Naive thymus-derived CD4-positive, alpha-beta T cell (primary cell): ENCODE results near the gene AKT3. TPM values are rescaled to one million over a fixed set of nuclear protein-coding genes. Genes with fewer than 3 reads are reported as not detected.

Experiments used
- ATAC-seq: fragments of 150-1000 bp; cut with Tn5 transposase; 2 replicates; pipeline ENCODE4 v1.10.0; 2021; ENCODE audit warnings: mild to moderate bottlenecking, moderate library complexity
- CTCF ChIA-PET: fragments of 350-600 bp; sonication (Branson Sonifier 250); formaldehyde crosslinking; loops from one replicate; lab custom pipeline; 2021; ENCODE audit warnings: antibody characterized with exemption; lab: Charles Lee
- POLR2A ChIA-PET: fragments of 350-600 bp; sonication (Branson Sonifier 250); formaldehyde crosslinking; loops from one replicate; lab custom pipeline; 2021; ENCODE audit warnings: antibody characterized with exemption, inconsistent platforms; lab: Charles Lee
- DNase-seq, 9 donors: peaks; one replicate each; pipeline versions ENCODE4 v3.0.0 to v3.0.0-alpha.2; 2020 to 2022; ENCODE audit warnings: mixed read lengths in 1 of 9
- H3K27ac ChIP-seq: one replicate; pipeline ENCODE4 v1.7.0; 2013; ENCODE audit warnings: mild to moderate bottlenecking, low read depth, low read length, moderate library complexity
- H3K27me3 ChIP-seq, 2 donors: one replicate each; pipeline ENCODE4 v1.7.0; 2013; ENCODE audit warnings: low read length in 2 of 2, mild to moderate bottlenecking in 2 of 2, moderate library complexity in 2 of 2; ENCODE audit not compliant: control insufficient read depth in 2 of 2, insufficient read depth in 2 of 2
- H3K36me3 ChIP-seq, 3 experiments: 1 replicate in 2 of 3; 2 replicates in 1 of 3; pipeline ENCODE4 v1.7.0; 2013; ENCODE audit warnings: low read length in 3 of 3, mild to moderate bottlenecking in 3 of 3, moderate library complexity in 1 of 3; ENCODE audit not compliant: insufficient read depth in 3 of 3, control insufficient read depth in 2 of 3
- H3K4me1 ChIP-seq, 2 donors: one replicate each; pipeline ENCODE4 v1.7.0; 2013; ENCODE audit warnings: low read length in 2 of 2, mild to moderate bottlenecking in 2 of 2, moderate library complexity in 1 of 2; ENCODE audit not compliant: control insufficient read depth in 2 of 2, insufficient read depth in 2 of 2
- H3K4me3 ChIP-seq: 2 replicates; pipeline ENCODE4 v1.7.0; 2013; ENCODE audit warnings: mild to moderate bottlenecking, low read length
- H3K9me3 ChIP-seq, 3 experiments: 1 replicate in 2 of 3; 2 replicates in 1 of 3; pipeline ENCODE4 v1.7.0; 2013; ENCODE audit warnings: low read length in 3 of 3; ENCODE audit not compliant: control insufficient read depth in 2 of 3
- H3K27ac Mint-ChIP-seq, 9 donors: one replicate each; pipeline ENCODE4 v1.8.0; 2020 to 2022; ENCODE audit warnings: mixed read lengths in 9 of 9, mild to moderate bottlenecking in 8 of 9, moderate library complexity in 5 of 9, inconsistent platforms in 2 of 9
- H3K27me3 Mint-ChIP-seq, 5 donors: one replicate each; pipeline ENCODE4 v1.8.0; 2021 to 2022; ENCODE audit warnings: mixed read lengths in 5 of 5, mild to moderate bottlenecking in 1 of 5
- H3K36me3 Mint-ChIP-seq, 5 donors: one replicate each; pipeline ENCODE4 v1.8.0; 2020 to 2022; ENCODE audit warnings: mixed read lengths in 5 of 5, mild to moderate bottlenecking in 3 of 5, inconsistent platforms in 1 of 5
- H3K4me1 Mint-ChIP-seq, 7 donors: one replicate each; pipeline ENCODE4 v1.8.0; 2020 to 2022; ENCODE audit warnings: mixed read lengths in 7 of 7, mild to moderate bottlenecking in 3 of 7, inconsistent platforms in 1 of 7
- H3K4me3 Mint-ChIP-seq, 10 donors: one replicate each; pipeline ENCODE4 v1.8.0; 2020 to 2022; ENCODE audit warnings: mild to moderate bottlenecking in 10 of 10, mixed read lengths in 10 of 10, moderate library complexity in 6 of 10, inconsistent platforms in 2 of 10
- H3K9me3 Mint-ChIP-seq, 11 donors: one replicate each; pipeline ENCODE4 v1.8.0; 2020 to 2022; ENCODE audit warnings: mixed read lengths in 11 of 11, mild to moderate bottlenecking in 4 of 11, inconsistent platforms in 1 of 11, moderate library complexity in 1 of 11
- intact Hi-C, 2 donors: fragments of 100-400 bp; cut with micrococcal nuclease; formaldehyde crosslinking; loops; one replicate each; pipeline ENCODE4 v1.15.1; 2023
- polyA plus RNA-seq, 2 donors: library from polyadenylated mRNA; unstranded; fragments of 300-500 nt; fragmentation: Illumina TruSeq; gene quantifications; one replicate each; pipeline ENCODE4 v1.2.3, GENCODE V29; 2021
- total RNA-seq, 6 experiments: library from RNA in 5 of 6; stranded (reverse) in 5 of 6; gene quantifications; 1 replicate in 5 of 6; 2 replicates in 1 of 6; pipeline ENCODE4 v1.2.3 and lab custom pipeline; 2021 to 2026

AKT3 gene
- total and polyA plus RNA-seq, 7 experiments from 2014 or later = 1.6 to 123 (median 69.4) TPM

DNA sequence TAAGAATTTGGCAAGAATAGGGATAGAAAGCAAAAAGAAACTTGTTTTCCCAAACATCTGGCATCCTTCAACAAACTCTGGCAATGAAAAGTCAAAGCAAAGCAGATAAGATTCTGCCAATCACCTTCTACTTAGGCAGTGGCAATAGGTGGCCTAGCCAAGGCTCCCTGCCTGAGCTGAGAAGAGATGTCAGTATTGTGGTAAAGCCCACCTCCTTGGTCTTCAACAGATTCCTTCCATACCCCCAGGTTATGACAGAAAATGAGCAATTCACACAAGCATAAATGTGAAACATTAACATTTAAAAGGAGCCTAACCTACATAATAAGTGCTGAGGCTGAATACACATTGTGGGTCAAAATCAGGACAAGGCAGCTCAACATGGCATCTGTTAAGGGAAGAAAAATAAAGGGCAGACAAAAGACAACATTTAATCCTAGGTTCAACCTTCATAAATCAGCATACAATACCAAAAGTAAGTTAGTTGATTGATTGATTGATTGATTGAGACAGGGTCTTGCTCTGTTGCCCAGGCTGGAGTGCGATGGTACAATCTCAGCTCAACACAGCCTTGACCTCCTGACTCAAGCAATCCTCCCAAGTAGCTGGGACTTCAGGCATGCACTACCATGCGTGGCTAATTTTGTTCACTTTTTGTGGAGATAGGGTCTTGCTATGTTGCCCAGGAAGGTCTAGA, 123.1 kb downstream of the AKT3 start:
- Histone ChIP-seq H3K36me3 (no peaks in the 10 kb centered on the region), H3K27ac (no peak overlapping the region), H3K27me3 (no peaks in the 10 kb centered on the region), H3K4me1 (no peaks in the 10 kb centered on the region), H3K4me3 (no peak overlapping the region), H3K9me3 (no peaks in the 10 kb centered on the region)
- DNase-seq = no peak
- Mint-ChIP-seq H3K27me3 (no peaks in the 10 kb centered on the region), H3K4me1 (peaks cover 3 to 75% (median 60%) of the 10 kb centered on the region in 7 donors), H3K4me3 (no peak overlapping the region), H3K36me3 (peaks cover 0 to 36% (median 19%) of the 10 kb centered on the region in 5 donors), H3K9me3 (peaks cover 0 to 6% (median 0%) of the 10 kb centered on the region in 11 donors), H3K27ac (no peak overlapping the region)
- POLR2A ChIA-PET = interaction anchor here (0.6 kb wide), 1 partner anchor 1770 kb away, joined by 3 read pairs; no protein-coding TSS in a partner anchor
- intact Hi-C loops = no loop called here
- ATAC-seq = no peak
- CTCF ChIA-PET = interaction anchor here (1.3 kb wide), 1 partner anchor 10 kb away, joined by 4 read pairs; no protein-coding TSS in a partner anchor

DNA sequence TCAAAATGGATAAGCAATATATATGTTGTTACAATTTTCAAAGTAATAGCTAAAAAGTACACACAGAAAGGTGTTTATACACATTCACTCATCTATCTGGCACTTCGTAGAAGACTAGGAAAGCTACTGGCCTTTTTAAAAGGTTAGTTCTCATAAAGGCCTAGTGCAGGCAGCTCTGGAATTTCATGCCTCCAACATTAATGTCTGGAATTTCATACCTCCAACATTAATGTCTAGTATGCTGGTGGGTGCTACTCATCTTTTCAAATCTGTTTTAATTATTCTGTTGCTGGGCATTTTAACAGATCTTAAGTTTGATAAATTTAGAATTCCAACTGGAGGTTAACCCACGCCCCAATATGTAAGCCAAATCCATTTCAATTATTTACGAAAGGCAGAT, 124.2 kb downstream of the AKT3 start:
- Histone ChIP-seq H3K9me3 (no peaks in the 10 kb centered on the region), H3K27me3 (no peaks in the 10 kb centered on the region), H3K4me3 (no peak overlapping the region), H3K27ac (no peak overlapping the region), H3K36me3 (no peaks in the 10 kb centered on the region), H3K4me1 (no peaks in the 10 kb centered on the region)
- H3K9me3 Mint-ChIP-seq = peaks cover 0 to 6% (median 0%) of the 10 kb centered on the region in 11 donors
- peaks cover 0 to 37% (median 16%) of the 10 kb centered on the region in 5 donors for H3K36me3 Mint-ChIP-seq
- H3K27ac Mint-ChIP-seq = no peak overlapping the region
- H3K27me3 Mint-ChIP-seq = no peaks in the 10 kb centered on the region
- ATAC-seq (no peak), DNase-seq (no peak)
- intact Hi-C loops = no loop called here
- H3K4me3 Mint-ChIP-seq = no peak overlapping the region
- CTCF ChIA-PET = no interaction called here
- POLR2A ChIA-PET = no interaction called here
- H3K4me1 Mint-ChIP-seq = peaks cover 3 to 71% (median 57%) of the 10 kb centered on the region in 7 donors

DNA sequence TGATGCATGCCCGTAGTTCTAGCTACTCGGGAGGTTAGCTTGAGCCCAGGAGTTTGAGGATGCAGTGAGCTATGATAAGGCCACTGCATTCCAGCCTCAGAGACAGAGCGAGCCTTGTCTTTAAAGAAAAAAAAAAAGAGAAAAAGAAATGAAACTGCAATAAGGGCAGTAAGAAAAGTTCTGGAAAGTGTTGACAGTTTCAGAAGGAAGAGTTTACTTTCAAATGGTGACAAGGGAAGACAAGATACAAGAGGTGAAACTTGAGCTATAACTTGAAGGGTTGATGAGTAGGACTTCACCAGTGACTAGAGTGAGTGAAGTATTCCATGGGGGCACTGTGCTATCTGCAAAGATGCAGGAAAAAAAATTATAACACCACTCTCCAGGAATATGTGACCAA, 125.0 kb downstream of the AKT3 start:
- Mint-ChIP-seq H3K9me3 (peaks cover 0 to 6% (median 0%) of the 10 kb centered on the region in 11 donors), H3K4me1 (peaks cover 3 to 70% (median 56%) of the 10 kb centered on the region in 7 donors), H3K4me3 (no peak overlapping the region), H3K36me3 (peaks cover 0 to 36% (median 13%) of the 10 kb centered on the region in 5 donors), H3K27me3 (no peaks in the 10 kb centered on the region), H3K27ac (peak overlapping the region in 1 of 9 donors; percentile 59)
- no peaks in the 10 kb centered on the region for H3K27me3 ChIP-seq
- H3K36me3 ChIP-seq = no peaks in the 10 kb centered on the region
- ChIA-PET CTCF (no interaction called here), POLR2A (no interaction called here)
- no peak overlapping the region for H3K27ac ChIP-seq
- H3K4me1 ChIP-seq = no peaks in the 10 kb centered on the region
- DNase-seq (no peak), ATAC-seq (no peak)
- intact Hi-C loops = no loop called here
- H3K9me3 ChIP-seq = no peaks in the 10 kb centered on the region
- H3K4me3 ChIP-seq = no peak overlapping the region

DNA sequence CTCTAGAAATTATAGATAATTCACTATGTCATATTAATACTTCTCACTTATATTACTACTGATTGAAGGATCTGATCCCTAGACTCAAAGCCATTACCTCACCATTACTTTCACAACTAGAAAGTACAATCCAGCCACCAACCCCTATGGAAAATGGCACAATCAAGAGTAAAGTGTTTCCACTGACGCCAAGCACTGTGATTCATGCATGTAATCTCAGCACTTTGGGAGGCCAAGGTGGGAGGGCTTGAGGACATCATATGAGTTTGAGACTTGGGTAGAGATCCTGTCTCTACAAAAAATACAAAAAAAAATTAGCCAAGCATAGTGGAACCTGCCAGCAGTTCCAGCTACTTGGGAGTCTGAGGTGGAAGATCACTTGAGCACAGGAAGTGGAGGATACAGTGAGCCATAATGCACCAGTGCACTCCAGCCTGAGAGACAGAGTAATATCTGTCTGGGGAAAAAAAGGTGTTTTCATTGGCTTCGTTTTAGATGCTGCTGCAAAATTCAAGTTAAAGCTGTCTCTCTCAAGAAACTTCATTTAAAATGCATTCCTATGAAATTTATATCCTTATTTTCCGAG, 126.5 kb downstream of the AKT3 start:
- Histone ChIP-seq H3K27ac (no peak overlapping the region), H3K4me3 (no peak overlapping the region), H3K9me3 (no peaks in the 10 kb centered on the region), H3K4me1 (no peaks in the 10 kb centered on the region), H3K27me3 (no peaks in the 10 kb centered on the region), H3K36me3 (no peaks in the 10 kb centered on the region)
- Mint-ChIP-seq H3K27me3 (no peaks in the 10 kb centered on the region), H3K36me3 (peaks cover 0 to 31% (median 0%) of the 10 kb centered on the region in 5 donors), H3K4me3 (no peak overlapping the region), H3K27ac (no peak overlapping the region), H3K9me3 (peaks cover 0 to 2% (median 0%) of the 10 kb centered on the region in 11 donors), H3K4me1 (peaks cover 0 to 65% (median 49%) of the 10 kb centered on the region in 7 donors)
- no peak for ATAC-seq
- POLR2A ChIA-PET = no interaction called here
- CTCF ChIA-PET = no interaction called here
- no peak for DNase-seq
- intact Hi-C loops = no loop called here

DNA sequence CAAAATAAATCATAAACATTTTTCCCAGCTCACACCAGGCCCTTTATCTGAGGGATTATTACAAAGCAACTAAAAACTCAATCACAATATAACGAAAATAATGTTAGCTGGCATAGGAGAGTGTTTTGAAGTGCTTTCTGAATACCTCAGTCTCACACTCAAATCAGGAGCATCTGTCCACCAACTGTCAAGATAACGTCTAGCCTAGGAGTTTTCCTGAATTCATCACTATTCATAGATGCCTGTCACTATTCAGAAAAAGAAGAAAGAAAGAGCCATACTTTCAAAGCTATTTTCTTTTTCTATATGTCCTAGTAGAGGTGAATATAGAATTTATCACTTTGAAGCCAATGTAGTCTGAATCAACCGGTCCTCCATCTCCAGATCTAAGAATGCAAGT, 127.0 kb downstream of the AKT3 start:
- Mint-ChIP-seq H3K4me1 (peaks cover 0 to 62% (median 45%) of the 10 kb centered on the region in 7 donors), H3K4me3 (no peak overlapping the region), H3K9me3 (peaks cover 0 to 2% (median 0%) of the 10 kb centered on the region in 11 donors), H3K27me3 (no peaks in the 10 kb centered on the region), H3K36me3 (peaks cover 0 to 31% (median 0%) of the 10 kb centered on the region in 5 donors), H3K27ac (no peak overlapping the region)
- no peaks in the 10 kb centered on the region for H3K9me3 ChIP-seq
- no peak for DNase-seq
- H3K4me3 ChIP-seq = no peak overlapping the region
- H3K27me3 ChIP-seq = no peaks in the 10 kb centered on the region
- intact Hi-C loops = no loop called here
- ChIA-PET POLR2A (no interaction called here), CTCF (no interaction called here)
- ATAC-seq = no peak
- no peaks in the 10 kb centered on the region for H3K4me1 ChIP-seq
- no peak overlapping the region for H3K27ac ChIP-seq
- no peaks in the 10 kb centered on the region for H3K36me3 ChIP-seq

DNA sequence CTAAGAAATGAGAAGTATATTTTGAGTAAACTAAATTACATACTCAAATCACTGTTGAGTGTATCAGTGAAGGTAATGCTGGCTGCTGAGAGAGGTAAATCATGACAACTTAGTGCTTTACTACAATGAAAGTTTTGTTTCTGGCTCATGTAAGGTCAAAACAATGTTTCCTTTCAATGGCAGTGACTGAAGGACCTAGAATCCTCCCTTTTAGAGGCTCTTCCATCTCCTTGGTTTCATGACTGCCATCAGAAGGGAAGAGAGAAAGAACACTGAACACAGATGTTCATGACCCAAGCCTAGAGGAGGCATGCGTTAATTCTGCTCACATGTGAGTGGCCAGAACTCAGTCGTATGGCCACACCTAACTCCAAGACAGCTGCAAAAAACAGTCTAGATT, 130.6 kb downstream of the AKT3 start:
- no peaks in the 10 kb centered on the region for H3K27me3 Mint-ChIP-seq
- Histone ChIP-seq H3K27me3 (no peaks in the 10 kb centered on the region), H3K4me3 (no peak overlapping the region), H3K27ac (no peak overlapping the region), H3K4me1 (no peaks in the 10 kb centered on the region), H3K36me3 (no peaks in the 10 kb centered on the region), H3K9me3 (no peaks in the 10 kb centered on the region)
- POLR2A ChIA-PET = no interaction called here
- CTCF ChIA-PET = interaction anchor here (1.3 kb wide), 1 partner anchor 167 kb away, joined by 3 read pairs; no protein-coding TSS in a partner anchor
- ATAC-seq (no peak), DNase-seq (no peak)
- no peak overlapping the region for H3K4me3 Mint-ChIP-seq
- peaks cover 0 to 25% (median 0%) of the 10 kb centered on the region in 5 donors for H3K36me3 Mint-ChIP-seq
- intact Hi-C loops = no loop called here
- peaks cover 0 to 2% (median 0%) of the 10 kb centered on the region in 11 donors for H3K9me3 Mint-ChIP-seq
- H3K27ac Mint-ChIP-seq = peak overlapping the region in 1 of 9 donors; percentile 69
- peaks cover 0 to 72% (median 51%) of the 10 kb centered on the region in 7 donors for H3K4me1 Mint-ChIP-seq
